GM21825 (cell line): ENCODE results near the gene DLX5.

Experiments used
- ATAC-seq: cut with Tn5 transposase; IDR thresholded peaks from one replicate; pipeline ENCODE4 v1.9.1; 2021; ENCODE audit warnings: mild to moderate bottlenecking, moderate library complexity; ENCODE audit not compliant: unreplicated experiment

Gene DLX5

DNA sequence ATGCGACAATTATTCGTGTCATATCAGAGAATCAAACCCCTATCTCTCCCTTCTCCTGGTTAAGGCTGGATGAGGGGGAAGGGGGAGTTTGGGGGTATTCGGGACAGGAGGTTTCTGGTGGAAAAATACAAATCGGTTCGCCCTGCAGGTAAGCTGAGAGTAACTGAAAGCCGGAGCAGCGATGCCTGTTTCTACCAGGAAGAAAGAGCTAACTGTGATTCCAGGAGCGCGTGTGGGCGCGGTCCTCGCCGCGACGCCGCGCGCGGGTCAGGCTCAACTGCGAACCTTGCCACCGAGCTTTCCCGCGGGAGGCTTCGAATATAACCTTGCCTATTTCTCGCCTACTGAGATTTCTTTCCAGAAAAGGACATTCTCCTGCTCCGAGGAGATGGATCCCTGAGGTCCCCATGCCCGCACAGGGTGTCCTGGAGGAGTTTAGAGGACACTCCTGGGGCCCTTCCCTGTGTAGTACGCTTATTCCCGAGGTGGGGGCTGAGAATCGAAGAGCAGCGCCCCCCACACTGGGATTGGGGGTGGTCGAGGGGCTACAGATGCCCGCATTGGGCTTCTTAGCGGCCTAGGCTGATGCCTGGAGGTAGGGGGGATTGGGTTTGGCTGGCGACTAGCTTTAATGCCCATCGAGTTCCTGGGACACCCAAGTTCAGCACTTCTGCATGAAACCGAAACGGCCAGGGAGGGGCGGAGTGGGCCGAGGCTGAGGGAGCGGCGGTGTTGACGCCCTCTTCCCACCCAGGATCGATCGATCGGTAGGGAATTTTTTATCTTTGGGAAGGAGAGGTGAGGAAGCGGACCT is 32.2 kb downstream of the DLX5 start:
- no peak for ATAC-seq

DNA sequence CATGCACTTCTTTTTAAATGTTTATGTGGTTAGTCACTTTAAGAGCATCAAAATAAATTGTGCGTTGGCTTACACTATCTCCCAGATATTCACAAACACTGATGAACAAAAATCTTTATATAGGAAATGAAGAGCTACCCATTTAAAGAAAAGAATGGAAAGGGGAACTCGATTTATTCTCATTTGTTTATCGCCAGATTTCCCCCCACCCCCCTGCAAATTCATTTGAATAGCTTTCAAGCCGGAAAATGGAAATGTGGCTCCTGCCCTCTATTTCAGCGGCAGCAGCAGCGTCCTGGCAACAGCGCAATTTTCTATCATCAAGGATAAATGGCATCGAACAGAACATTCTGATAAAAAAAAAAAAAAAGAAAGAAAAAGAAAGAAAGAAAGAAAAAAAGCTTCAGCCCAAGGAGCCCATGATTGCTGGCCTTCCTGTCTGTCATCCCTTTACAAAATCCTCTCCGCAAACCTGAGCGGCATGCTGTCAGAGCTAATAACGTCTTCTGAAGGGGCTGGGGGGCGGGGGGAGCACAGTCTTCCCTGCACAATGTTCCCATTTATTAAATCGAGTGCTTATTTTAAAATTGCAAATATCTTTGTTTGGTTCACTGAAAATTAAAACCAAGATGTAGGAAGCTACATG is 33.0 kb downstream of the DLX5 start:
- no peak for ATAC-seq

DNA sequence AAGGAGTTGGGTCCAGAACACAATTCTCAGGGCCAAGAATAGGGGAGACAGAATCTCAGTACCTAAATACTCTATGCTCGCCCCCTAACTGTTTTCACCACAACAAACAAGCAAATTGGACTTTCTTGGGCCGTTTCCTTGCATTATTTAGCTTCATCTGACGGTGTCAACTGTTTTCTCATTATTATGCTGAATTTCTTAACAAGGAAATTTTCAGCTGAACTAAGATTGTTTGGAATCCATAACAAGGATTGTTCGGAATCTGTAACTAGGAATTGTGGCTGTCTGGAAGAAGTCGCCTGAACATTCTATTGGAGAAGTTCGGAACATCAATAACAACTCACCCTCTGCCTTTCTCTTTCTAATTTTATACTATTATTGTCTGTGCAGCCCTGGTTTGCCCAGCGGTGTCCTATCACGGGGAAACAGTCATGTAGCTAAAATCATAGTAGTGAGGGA is 34.7 kb downstream of the DLX5 start:
- no peak for ATAC-seq

DNA sequence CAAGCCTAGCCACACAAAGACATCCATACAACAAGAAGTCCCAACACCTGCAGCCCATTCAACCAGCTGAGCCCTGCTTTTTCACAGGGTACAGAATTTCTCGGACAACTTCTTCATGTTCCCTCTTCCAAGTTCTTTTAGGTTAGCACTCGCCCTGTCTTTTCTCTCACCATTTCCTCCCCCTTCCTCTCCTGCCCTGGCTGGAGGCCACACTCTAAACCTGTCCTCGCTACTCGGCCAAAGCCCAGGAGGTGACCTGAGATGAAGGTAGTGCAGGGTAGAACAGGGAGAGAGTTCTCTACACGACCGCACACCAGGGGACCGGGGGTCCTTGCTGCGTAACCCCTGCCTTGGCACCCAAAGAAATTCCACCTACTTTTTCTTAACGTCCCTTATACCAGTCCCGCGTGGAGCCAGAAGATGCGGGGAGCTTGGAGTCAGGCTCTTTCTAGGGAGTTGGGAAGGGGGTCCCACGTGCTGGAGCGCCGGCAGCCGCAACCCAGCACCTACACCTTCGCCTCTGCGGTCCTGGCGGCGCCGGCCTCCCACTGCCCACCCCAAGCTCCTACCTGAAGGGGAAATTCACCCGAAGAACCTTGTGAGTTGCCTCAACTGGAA is 35.3 kb downstream of the DLX5 start:
- no peak for ATAC-seq

DNA sequence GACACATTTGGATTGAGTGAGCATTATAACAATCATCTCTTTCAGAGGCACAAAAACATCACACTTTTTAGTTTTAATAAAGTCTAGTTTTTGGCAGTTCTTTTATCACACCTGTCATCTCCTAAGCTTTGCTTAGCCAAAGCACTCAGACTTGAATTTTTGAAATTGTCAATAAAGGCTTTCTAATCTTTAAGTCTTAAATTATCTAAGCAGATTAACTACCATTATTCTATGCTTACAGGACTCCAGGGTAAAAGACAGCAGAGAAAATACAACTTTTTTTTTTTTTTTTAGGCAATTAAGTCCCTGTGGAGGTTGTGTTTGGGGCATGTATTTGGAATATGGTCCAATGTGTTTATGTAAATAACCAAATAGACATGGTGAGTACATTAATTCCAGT is 36.9 kb downstream of the DLX5 start:
- ATAC-seq, result no peak

DNA sequence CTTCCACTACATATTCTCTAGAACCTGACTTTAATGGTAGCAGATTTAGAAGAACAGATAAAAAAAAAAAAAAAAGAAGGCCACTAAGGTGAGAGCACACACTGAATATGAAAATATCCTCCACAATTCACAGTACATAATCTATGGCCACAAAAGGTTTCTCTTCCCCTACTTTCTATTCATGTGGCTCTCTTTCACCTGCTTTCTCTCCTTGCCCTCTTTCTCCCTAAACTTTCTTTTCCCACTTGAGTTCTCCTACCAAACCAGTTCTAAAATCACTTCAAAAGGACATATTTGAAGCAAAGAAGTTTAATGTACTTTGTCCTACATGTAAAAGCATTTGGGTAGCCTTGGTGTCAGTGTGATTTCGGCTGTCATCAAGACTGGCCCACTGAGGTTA is 37.7 kb downstream of the DLX5 start:
- ATAC-seq, result no peak

DNA sequence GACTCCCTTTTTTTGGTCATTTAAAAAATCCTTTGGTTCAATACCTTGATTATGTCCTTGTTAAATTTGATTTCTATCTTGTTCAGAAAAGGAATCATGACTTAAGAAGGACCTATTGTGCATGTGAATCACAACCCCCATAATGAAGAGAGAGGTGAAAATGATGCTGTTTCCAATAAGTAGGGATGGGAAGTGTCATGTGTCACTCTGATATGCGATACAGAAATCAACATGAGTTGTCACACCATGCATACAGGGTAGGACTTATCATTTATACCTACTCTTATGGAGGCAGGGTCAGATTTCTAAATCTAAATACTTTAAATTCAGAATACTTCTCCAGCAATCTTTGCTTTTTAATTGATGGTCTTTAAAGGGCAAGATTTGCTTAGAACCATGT is 38.6 kb downstream of the DLX5 start:
- ATAC-seq, result no peak

DNA sequence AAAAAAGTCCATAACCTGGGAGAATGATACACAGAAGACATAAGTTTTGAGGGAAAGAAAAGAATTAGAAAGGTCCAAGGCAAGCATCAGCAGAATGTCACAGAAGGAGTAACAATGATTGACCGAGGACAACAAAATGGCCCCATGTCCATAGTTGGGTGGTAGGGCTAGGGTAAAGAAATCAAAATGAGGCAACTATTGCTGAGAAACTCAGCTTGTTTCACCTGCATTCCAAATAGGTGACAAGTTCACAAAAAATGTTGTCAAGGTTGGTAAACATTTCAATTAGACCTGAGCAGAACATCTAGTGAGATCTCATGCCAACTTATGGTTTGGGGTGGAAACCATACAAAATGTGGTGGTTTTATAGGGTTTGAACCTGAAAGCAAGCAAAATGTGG is 42.0 kb downstream of the DLX5 start:
- no peak for ATAC-seq

DNA sequence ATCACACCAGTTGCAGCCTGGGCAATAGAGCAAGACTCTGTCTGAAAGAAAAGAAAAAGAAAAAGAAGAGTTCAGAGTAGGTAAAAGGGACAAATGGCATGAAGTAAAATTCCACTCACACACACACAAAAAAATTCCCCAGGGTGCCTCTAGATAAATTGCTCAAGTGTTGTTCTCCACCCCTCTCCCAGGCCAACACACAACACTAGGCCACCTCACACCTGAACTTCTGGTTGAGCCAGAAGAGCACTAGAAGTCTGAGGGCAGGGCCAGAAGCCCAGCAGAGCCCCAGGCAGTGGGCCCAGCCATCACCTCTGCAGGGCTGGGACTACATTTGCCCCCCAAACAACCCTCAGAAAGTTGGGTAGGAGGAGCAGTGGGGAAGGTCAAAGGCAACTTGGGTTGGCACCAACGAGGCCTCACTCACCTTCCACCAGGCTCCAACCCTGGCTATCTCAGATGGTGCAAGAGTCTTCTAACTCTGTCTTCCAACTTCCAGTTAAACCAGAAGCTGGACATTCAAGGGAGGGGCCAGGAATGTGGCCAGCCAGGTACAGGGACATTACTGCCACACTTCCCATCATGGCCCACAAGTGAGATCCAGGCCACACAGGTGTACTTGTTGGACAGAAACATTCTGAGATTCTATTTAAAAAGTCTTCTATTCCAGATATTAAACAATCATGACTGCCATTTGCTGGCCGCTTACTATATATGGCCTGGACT is 44.9 kb downstream of the DLX5 start:
- no peak for ATAC-seq

DNA sequence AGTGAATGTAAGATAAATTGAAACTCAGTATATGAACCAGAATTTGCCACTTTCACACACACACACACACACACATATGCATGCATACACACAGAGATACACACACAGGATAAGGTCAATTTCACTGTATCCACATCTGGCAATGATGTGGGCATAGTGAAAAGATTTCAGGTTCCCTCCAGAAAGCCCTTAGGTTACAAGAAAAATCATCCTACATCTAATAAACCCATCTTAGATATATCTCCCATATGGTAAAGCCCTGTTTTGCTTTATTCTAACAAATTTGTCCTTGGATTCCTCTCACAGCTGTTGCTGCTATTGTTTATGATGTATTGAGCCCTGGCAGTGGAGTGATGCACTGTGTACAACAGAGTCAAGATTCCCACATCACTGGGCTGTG is 47.2 kb downstream of the DLX5 start:
- no peak for ATAC-seq

DNA sequence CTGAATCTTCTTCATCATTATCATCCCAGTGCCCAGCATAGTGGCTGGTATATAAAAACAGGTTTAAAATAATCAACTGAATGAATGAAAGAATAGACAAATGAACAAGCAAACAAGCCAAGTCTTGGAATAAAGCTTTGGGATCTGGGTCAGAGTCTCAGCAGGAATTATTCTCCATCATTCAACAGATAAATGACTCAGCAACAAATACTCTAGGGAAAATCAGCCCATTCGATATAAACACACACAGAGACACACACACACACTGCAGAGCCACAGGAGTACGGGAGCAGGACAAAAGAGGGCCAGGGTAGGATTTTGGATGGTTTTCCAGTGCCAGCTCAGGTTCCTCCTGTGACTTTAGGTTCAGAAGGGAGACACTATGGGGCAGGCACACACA is 48.5 kb downstream of the DLX5 start:
- no peak for ATAC-seq

DNA sequence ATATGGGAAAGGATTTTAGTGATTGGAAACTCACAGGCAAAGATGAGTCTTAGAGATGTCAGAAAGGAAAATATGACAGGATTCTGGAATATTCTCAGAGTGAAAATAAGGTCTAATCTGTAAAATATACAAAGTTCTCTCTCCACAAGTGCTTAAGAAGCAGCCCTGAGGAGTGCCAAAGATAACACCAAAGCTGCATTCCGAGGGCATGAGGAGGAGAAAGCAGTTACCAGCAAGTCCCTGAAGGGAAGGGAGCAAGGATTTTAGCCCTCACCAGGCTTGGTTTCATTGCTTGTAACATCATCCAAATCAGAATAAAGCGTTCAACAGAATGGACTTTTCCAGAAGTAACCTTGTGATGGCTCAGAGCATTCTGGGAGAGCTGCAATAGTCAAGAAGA is 50.6 kb downstream of the DLX5 start:
- ATAC-seq, result no peak

DNA sequence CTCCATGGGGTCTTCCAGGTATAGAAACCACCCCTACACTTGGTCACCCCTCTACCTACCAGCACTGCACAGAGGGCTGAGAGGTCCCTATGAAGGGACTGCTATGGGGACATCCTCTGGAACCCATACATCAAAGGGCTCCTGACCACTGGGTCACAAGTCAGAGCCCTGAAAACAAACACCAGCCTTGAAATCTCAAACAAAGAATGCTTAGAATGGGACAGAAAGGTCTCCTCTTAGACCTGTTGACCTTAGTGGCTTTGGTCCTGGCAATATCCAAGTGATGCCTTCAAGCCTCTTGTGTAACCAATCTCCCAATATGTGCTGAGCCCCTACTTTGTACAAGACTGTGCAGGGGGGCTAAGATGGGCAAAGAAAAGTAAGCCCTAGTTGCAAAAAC is 53.9 kb downstream of the DLX5 start:
- ATAC-seq, result no peak
